Right lobe of liver (tissue), 6 donors: ENCODE results near the gene EVC. TPM values are rescaled to one million over a fixed set of nuclear protein-coding genes. Genes with fewer than 3 reads are reported as not detected.
"Not testable (repeated sequence)": the region's sequence is repeated elsewhere in the genome, so short reads cannot be mapped to it uniquely, and the experiment has no call there.

Experiments
- ATAC-seq, 4 donors: fragments of 200-7000 bp; cut with Tn5 transposase; one replicate each; pipeline ENCODE4 v1.9.1; 2020; ENCODE audit warnings: mild to moderate bottlenecking in 4 of 4, moderate library complexity in 4 of 4
- DNase-seq, 3 donors: peaks; one replicate each; pipeline ENCODE4 v3.0.0-alpha.2; 2020
- H3K27ac ChIP-seq, 3 donors: fragments of 200-600 bp; one replicate each; pipeline ENCODE4 v1.8.0; 2022
- H3K27me3 ChIP-seq, 2 donors: fragments of 200-600 bp; one replicate each; pipeline ENCODE4 v1.8.0; 2022
- H3K36me3 ChIP-seq, 4 donors: fragments of 200-600 bp; sonication (generic) in 1 of 4; one replicate each; pipeline versions ENCODE4 v1.5.1 to v1.8.0; 2017 to 2022; ENCODE audit warnings: control low read depth in 1 of 4
- H3K4me1 ChIP-seq, 4 donors: fragments of 200-600 bp; sonication (generic) in 1 of 4; one replicate each; pipeline versions ENCODE4 v1.5.1 to v1.8.0; 2017 to 2022; ENCODE audit warnings: control low read depth in 1 of 4
- H3K4me3 ChIP-seq, 3 donors: fragments of 200-600 bp; one replicate each; pipeline ENCODE4 v1.8.0; 2022
- H3K9me3 ChIP-seq, 4 donors: fragments of 200-600 bp; sonication (generic) in 1 of 4; one replicate each; pipeline versions ENCODE4 v1.5.1 to v1.8.0; 2017 to 2022; ENCODE audit warnings: control low read depth in 1 of 4
- CTCF ChIP-seq, 4 donors: fragments of 200-600 bp in 3 of 4; fragments of 450-650 bp in 1 of 4; IDR thresholded peaks; one replicate each; pipeline versions ENCODE4 v1.5.1 to v1.8.0; 2016 to 2022; ENCODE audit warnings: antibody characterized with exemption in 4 of 4, mild to moderate bottlenecking in 2 of 4
- POLR2A ChIP-seq: fragments of 450-650 bp; IDR thresholded peaks from one replicate; pipeline ENCODE4 v1.6.1; 2017; ENCODE audit warnings: antibody characterized with exemption, mild to moderate bottlenecking
- WGBS: methylation state at CpG from one replicate; pipeline ENCODE4 v1.1.6; 2018; ENCODE audit warnings: low coverage, low lambda C conversion rate; ENCODE audit not compliant: insufficient coverage; ENCODE audit errors: missing lambda C conversion rate; 5-methylcytosine and 5-hydroxymethylcytosine counted together
- intact Hi-C, 2 donors: fragments of 100-400 bp; cut with DNase I; formaldehyde crosslinking; loops; one replicate each; pipeline versions ENCODE4 v1.11.2 to v1.14.1; 2022
- total RNA-seq, 6 experiments: library from RNA; depleted of rRNA in 2 of 6; stranded (reverse); fragments of >200 nt in 2 of 6; fragmentation: NEBNext Ultra II Directional in 3 of 6; extraction: Animal tissue kit (Norgen Biotek cat#: 25700) in 3 of 6; gene quantifications; one replicate each; pipeline versions ENCODE4 v1.1.0 to v1.2.4, GENCODE V29; 2016 to 2023
- donor health status: DM: no; HTN: yes; CAD: no.
- donor health status: DM: no; HTN: no; CAD: no.
- donor health status: DM: no; HTN: no; CAD: no.
- donor health status: DM: no; HTN: yes; CAD: no.
- donor health status: DM: no; HTN: yes; CAD: no.

Gene EVC
- total RNA-seq, 6 experiments from 2014 or later, result 2.6 to 6.5 (median 3.2) TPM

DNA sequence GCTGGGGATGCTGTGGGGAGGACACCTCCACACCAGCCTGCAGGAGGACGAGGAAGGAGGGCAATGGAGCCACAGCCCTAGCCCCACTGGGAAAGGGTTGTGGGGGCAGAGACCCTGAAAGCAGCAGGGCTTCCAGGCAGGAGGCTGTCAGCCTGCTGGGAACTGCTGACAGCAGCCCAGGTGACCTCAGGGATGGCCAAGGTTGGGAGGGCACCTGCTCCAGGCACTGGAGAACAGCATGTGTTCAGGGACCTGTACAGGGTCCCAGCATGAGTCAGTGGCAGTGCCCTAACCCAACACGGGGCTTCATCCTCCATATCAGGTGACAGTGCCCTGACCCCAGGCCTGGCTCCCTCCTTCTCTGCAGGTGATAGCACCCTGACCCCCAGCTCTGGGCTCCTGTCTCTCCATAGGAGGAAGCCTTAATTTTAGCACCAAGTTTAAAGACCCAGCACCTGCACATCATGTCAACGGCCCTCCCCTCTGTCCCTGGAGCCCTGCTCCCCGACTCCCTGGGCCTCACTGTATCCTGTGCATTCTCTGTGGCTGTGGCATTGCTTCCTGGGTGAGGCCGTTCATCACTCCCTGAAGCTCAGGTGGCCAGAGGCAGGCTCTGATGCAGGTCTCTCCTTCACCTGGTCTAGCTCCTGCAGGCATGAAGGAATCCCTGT is 115.6 kb downstream of the EVC start:
- Histone ChIP-seq H3K36me3 (no peaks in the 10 kb centered on the region), H3K27me3 (no peaks in the 10 kb centered on the region), H3K4me3 (no peak overlapping the region), H3K27ac (no peak overlapping the region), H3K9me3 (no peaks in the 10 kb centered on the region), H3K4me1 (no peaks in the 10 kb centered on the region)
- intact Hi-C loops, result no loop called here
- peak in 1 of 3 donors; percentile 31 for DNase-seq
- no CpG with 5 or more reads among the region's 5 CpGs for WGBS
- peak in 1 of 4 donors; percentile 19 for ATAC-seq
- TF ChIP-seq CTCF (IDR thresholded peaks at IDR 0.05), result no peak
- no peak for TF ChIP-seq POLR2A

- no peak overlapping the region for H3K27ac ChIP-seq
- 46% methylated on average over 5 of the region's 19 CpGs for WGBS
- intact Hi-C loops, result no loop called here
- H3K36me3 ChIP-seq, result no peaks in the 10 kb centered on the region
- no peaks in the 10 kb centered on the region for H3K9me3 ChIP-seq
- H3K4me3 ChIP-seq, result no peak overlapping the region
- ATAC-seq, result peak in 1 of 4 donors; percentile 10
- TF ChIP-seq CTCF (IDR thresholded peaks at IDR 0.05), result no peak
- no peak for TF ChIP-seq POLR2A
- H3K27me3 ChIP-seq, result no peaks in the 10 kb centered on the region
- no peaks in the 10 kb centered on the region for H3K4me1 ChIP-seq
- peak in 1 of 3 donors; percentile 47 for DNase-seq
Measured at GRCh38 chr4:5827108-5828004, 116.4 kb downstream of the EVC start.

DNA sequence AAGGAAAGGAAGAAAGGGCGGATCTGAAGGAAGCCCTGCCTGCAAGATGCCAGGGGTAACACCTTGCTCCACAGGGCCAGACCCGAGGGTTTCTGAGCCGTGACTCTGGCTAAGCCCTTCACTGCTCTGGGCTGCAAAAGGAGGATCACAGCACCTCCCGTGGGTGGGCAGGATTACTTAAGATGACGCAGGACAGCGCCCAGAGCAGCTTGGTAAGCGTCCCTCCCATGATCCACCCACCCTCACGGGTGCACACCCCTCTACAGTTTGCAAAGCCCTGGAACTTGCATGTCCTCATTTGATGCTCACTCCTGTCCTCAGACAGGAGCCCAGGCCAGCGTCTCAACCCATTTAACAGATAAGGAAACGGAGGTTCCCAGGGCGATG is 117.0 kb downstream of the EVC start:
- Histone ChIP-seq H3K4me3 (no peak overlapping the region), H3K27me3 (no peaks in the 10 kb centered on the region), H3K4me1 (no peaks in the 10 kb centered on the region), H3K36me3 (no peaks in the 10 kb centered on the region), H3K27ac (no peak overlapping the region), H3K9me3 (no peaks in the 10 kb centered on the region)
- intact Hi-C loops, result no loop called here
- WGBS, result no CpG with 5 or more reads among the region's 11 CpGs
- TF ChIP-seq POLR2A, result no peak
- no peak for TF ChIP-seq CTCF (IDR thresholded peaks at IDR 0.05)
- DNase-seq (peak in 1 of 3 donors; percentile 11), ATAC-seq (no peak)

GRCh38 chr4:5836943-5837342 is 125.9 kb downstream of the EVC start:
- Histone ChIP-seq H3K9me3 (no peaks in the 10 kb centered on the region), H3K4me1 (no peaks in the 10 kb centered on the region), H3K27me3 (no peaks in the 10 kb centered on the region), H3K36me3 (no peaks in the 10 kb centered on the region), H3K4me3 (no peak overlapping the region), H3K27ac (no peak overlapping the region)
- intact Hi-C loops, result no loop called here
- ATAC-seq (peak in 3 of 4 donors; percentile 51 to 93 (median 78)), DNase-seq (no peak)
- TF ChIP-seq POLR2A (no peak), CTCF (IDR thresholded peaks at IDR 0.05) (no peak)
- WGBS, result 10% methylated on average over 2 of the region's 3 CpGs

DNA sequence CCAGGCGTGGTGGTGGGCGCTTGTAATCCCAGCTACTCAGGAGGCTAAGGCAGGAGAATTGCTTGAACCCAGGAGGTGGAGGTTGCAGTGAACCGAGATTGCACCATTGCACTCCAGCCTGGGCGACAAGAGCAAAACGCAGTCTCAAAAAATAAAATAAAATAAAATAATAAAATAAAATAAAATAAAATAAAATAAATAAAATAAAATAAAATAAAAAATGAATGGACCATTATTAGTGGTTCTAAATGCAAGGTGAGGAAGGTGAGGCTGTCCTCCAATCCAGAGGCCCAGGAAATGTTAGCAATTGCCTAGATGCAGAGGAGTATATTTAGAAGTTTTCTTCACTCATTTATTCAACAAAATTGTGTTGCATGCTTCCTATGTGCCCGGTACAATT is 126.5 kb downstream of the EVC start:
- H3K36me3 ChIP-seq, H3K4me1 ChIP-seq, H3K27ac ChIP-seq, H3K4me3 ChIP-seq, ATAC-seq, intact Hi-C loops, H3K27me3 ChIP-seq, H3K9me3 ChIP-seq, DNase-seq: not testable (repeated sequence)
- 89% methylated on average over 6 of the region's 6 CpGs for WGBS
